ENCODE results near the gene MPV17L2. TPM values are rescaled to one million over a fixed set of nuclear protein-coding genes. Genes with fewer than 3 reads are reported as not detected.

MPV17L2 gene
- polyA plus RNA-seq, 2 of the 4 experiments (the other 2 are of a cell fraction) = 8.3 to 13.9 TPM

DNA sequence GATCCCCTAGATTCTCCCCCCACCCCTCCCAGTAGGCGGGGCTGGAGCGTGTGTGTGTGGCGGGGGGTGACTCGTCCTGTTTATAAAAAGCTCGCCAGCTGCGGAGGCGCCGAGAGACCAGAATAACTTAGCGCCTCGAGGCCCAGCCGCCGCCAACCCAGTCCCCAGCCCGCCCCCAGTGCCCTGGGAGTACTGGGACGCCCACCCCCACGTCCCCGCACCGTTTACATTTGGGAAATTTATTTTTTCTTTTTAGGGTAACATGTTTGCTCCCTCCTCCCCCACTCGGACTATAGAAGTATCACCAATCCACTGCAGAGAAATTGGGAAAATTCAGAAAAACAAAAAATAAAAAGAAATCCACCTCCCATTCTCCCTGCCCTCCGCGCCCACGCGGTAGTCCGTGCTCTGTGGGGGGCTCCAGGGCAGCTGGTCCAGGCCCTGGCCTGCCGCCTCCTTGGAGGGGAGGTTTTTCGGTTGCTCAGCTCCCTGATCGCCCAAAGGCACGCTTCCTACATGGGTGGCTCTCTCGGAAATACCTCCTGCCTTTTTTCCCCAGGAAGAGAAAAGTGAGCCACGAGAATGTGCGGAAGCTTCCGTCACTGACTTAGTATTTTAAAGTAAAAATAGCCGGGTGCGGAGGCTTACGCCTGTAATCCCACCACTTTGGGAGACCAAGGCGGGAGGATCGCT lies 12.3 kb downstream of the MPV17L2 start:
- ATAC-seq (peak; percentile 24 to 31; a peak in 2 of 6 replicates), DNase-seq (ENCODE audit: low read depth in 1 of 2, low spot score in 1 of 2) (no peak), FAIRE-seq (no peak)
- H3K4me1 ChIP-seq = peaks cover 10% of the 10 kb centered on the region; the same call in 2 of the 3 replicates
- H3K4me2 ChIP-seq = peak overlapping the region; percentile 95
- peak overlapping the region; percentile 78 to 87 for H3K27ac ChIP-seq
- POLR2A ChIA-PET = interaction anchor here (1.4 to 2.0 kb wide), 3 partner anchors 10 to 76 kb away, joined by 4 to 14 read pairs (median 6); partner anchors contain the start of gene JUND
- CTCF ChIA-PET = interaction anchor here (0.6 to 8.9 kb wide), 4 partner anchors 14 to 92 kb away, joined by 3 to 86 read pairs (median 6); a partner anchor contains a TSS
- 69% methylated on average over 23 of the region's 36 CpGs for WGBS (ENCODE audit: missing lambda C conversion rate)
- TF ChIP-seq TP53 (CRISPR knock-in tag; IDR thresholded peaks at IDR 0.05) (no peak), JUN (IDR thresholded peaks at IDR 0.05) (no peak), TFCP2L1 (CRISPR knock-in tag; IDR thresholded peaks at IDR 0.05) (no peak), RAD21 (conservative IDR thresholded peaks at IDR 0.05 in 1 of 2, IDR thresholded peaks at IDR 0.05 in 1 of 2) (no peak), ESRRA (IDR thresholded peaks at IDR 0.05; ENCODE audit: borderline replicate concordance, low read length) (no peak), ZFP36 (IDR thresholded peaks at IDR 0.05; ENCODE audit: borderline replicate concordance, partially characterized antibody) (no peak), CBX2 (IDR thresholded peaks at IDR 0.05; ENCODE audit: borderline replicate concordance, low read depth) (no peak), HEYL (CRISPR knock-in tag; IDR thresholded peaks at IDR 0.05) (no peak), CBX8 (IDR thresholded peaks at IDR 0.05) (no peak), BCL3 (IDR thresholded peaks at IDR 0.05) (no peak), RCOR1 (IDR thresholded peaks at IDR 0.05; ENCODE audit: low read depth, low read length) (no peak), HDAC2 (IDR thresholded peaks at IDR 0.05) (no peak), PHF8 (IDR thresholded peaks at IDR 0.05; ENCODE audit: borderline replicate concordance, low read depth) (no peak), HOXB13 (CRISPR knock-in tag; IDR thresholded peaks at IDR 0.05; ENCODE audit: low read depth) (no peak), POLR2A (IDR thresholded peaks at IDR 0.05; ENCODE audit: low read length) (no peak), HES2 (IDR thresholded peaks at IDR 0.05) (no peak)
- TF ChIP-seq, protein P1, sequence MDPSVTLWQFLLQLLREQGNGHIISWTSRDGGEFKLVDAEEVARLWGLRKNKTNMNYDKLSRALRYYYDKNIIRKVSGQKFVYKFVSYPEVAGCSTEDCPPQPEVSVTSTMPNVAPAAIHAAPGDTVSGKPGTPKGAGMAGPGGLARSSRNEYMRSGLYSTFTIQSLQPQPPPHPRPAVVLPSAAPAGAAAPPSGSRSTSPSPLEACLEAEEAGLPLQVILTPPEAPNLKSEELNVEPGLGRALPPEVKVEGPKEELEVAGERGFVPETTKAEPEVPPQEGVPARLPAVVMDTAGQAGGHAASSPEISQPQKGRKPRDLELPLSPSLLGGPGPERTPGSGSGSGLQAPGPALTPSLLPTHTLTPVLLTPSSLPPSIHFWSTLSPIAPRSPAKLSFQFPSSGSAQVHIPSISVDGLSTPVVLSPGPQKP (IDR thresholded peaks at IDR 0.05; ENCODE audit: low read depth, low read length) = no peak
- TF ChIP-seq, protein P2, sequence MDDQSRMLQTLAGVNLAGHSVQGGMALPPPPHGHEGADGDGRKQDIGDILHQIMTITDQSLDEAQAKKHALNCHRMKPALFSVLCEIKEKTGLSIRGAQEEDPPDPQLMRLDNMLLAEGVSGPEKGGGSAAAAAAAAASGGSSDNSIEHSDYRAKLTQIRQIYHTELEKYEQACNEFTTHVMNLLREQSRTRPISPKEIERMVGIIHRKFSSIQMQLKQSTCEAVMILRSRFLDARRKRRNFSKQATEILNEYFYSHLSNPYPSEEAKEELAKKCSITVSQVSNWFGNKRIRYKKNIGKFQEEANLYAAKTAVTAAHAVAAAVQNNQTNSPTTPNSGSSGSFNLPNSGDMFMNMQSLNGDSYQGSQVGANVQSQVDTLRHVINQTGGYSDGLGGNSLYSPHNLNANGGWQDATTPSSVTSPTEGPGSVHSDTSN (IDR thresholded peaks at IDR 0.05) = no peak
- H3K9me3 ChIP-seq = no peaks in the 10 kb centered on the region
- peak overlapping the region; percentile 57 for H3K4me3 ChIP-seq

DNA sequence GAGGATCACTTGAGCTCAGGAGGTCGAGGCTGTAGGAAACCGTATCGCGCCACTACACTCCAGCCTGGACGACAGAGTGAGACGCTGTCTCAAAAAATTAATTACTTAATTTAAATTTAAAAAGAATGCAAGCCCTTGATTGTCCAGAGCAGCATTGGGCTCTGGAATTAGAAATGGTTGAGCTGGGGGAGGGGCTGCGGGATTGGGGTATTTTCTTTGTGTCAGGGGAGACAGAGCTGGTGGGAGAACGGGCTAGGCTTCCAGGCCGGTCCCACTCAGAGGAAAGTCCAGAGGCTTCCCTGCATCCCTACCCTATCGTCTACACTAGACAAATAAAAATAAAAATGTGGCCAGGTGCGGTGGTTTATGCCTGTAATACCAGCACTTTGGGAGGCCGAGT lies 13.0 kb downstream of the MPV17L2 start:
- DNase-seq (ENCODE audit: low read depth in 1 of 2, low spot score in 1 of 2) (no peak), FAIRE-seq (no peak), ATAC-seq (no peak)
- Histone ChIP-seq H3K4me1 (peaks cover 10% of the 10 kb centered on the region; the same call in 2 of the 3 replicates), H3K4me2 (no peak overlapping the region), H3K27ac (no peak overlapping the region), H3K9me3 (no peaks in the 10 kb centered on the region), H3K4me3 (no peak overlapping the region)
- TF ChIP-seq CEBPB (IDR thresholded peaks at IDR 0.05) (no peak), TFCP2L1 (CRISPR knock-in tag; IDR thresholded peaks at IDR 0.05) (no peak), JUN (IDR thresholded peaks at IDR 0.05) (no peak), BHLHE40 (IDR thresholded peaks at IDR 0.05; ENCODE audit: low read depth, low read length) (no peak), KDM5A (IDR thresholded peaks at IDR 0.05) (no peak), CBX2 (IDR thresholded peaks at IDR 0.05; ENCODE audit: borderline replicate concordance, low read depth) (no peak), HDAC2 (IDR thresholded peaks at IDR 0.05) (no peak), CHD4 (IDR thresholded peaks at IDR 0.05; ENCODE audit: borderline replicate concordance) (no peak), RCOR1 (IDR thresholded peaks at IDR 0.05; ENCODE audit: low read depth, low read length) (no peak), POLR2AphosphoS2 (conservative IDR thresholded peaks at IDR 0.05; ENCODE audit: low read length) (no peak)
- TF ChIP-seq, protein P3, sequence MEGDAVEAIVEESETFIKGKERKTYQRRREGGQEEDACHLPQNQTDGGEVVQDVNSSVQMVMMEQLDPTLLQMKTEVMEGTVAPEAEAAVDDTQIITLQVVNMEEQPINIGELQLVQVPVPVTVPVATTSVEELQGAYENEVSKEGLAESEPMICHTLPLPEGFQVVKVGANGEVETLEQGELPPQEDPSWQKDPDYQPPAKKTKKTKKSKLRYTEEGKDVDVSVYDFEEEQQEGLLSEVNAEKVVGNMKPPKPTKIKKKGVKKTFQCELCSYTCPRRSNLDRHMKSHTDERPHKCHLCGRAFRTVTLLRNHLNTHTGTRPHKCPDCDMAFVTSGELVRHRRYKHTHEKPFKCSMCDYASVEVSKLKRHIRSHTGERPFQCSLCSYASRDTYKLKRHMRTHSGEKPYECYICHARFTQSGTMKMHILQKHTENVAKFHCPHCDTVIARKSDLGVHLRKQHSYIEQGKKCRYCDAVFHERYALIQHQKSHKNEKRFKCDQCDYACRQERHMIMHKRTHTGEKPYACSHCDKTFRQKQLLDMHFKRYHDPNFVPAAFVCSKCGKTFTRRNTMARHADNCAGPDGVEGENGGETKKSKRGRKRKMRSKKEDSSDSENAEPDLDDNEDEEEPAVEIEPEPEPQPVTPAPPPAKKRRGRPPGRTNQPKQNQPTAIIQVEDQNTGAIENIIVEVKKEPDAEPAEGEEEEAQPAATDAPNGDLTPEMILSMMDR (IDR thresholded peaks at IDR 0.05) = no peak
- CTCF ChIA-PET = interaction anchor here (2.3 to 8.9 kb wide), 2 partner anchors 14 to 46 kb away, joined by 8 to 86 read pairs; a partner anchor contains a TSS
- 89% methylated on average over 12 of the region's 12 CpGs for WGBS (ENCODE audit: missing lambda C conversion rate)
- POLR2A ChIA-PET = no interaction called here

Measured in A549 (cell line).